Smooth muscle cell (in vitro differentiated cells): ENCODE results near the gene HCN2. TPM values are rescaled to one million over a fixed set of nuclear protein-coding genes. Genes with fewer than 3 reads are reported as not detected.

Source experiments
- DNase-seq: peaks from one replicate; lab custom pipeline; 2025; ENCODE audit not compliant: unreplicated experiment; lab: John Stamatoyannopoulos, UW
- H2AFZ ChIP-seq: fragments of 200-600 bp; sonication (generic); 2 replicates; pipeline ENCODE4 v1.6.0; 2016; ENCODE audit warnings: antibody characterized with exemption, low read depth, mild to moderate bottlenecking
- H3F3A ChIP-seq: fragments of 200-600 bp; sonication (generic); 2 replicates; pipeline ENCODE4 v1.6.0; 2017; ENCODE audit warnings: antibody characterized with exemption, low read depth
- H3K27ac ChIP-seq: fragments of 200-600 bp; sonication (generic); 2 replicates; pipeline ENCODE4 v1.5.1; 2016; ENCODE audit warnings: low read depth, mild to moderate bottlenecking
- H3K27me3 ChIP-seq: fragments of 200-600 bp; sonication (generic); 2 replicates; pipeline ENCODE4 v1.6.1; 2016; ENCODE audit warnings: low read depth, mild to moderate bottlenecking
- H3K36me3 ChIP-seq: fragments of 200-600 bp; sonication (generic); 2 replicates; pipeline ENCODE4 v1.5.1; 2016; ENCODE audit warnings: low read depth
- H3K4me1 ChIP-seq: fragments of 200-600 bp; sonication (generic); 2 replicates; pipeline ENCODE4 v1.5.1; 2016; ENCODE audit warnings: low read depth
- H3K4me2 ChIP-seq: fragments of 200-600 bp; sonication (generic); 2 replicates; pipeline ENCODE4 v1.6.0; 2016; ENCODE audit warnings: mild to moderate bottlenecking
- H3K4me3 ChIP-seq: fragments of 200-600 bp; sonication (generic); 2 replicates; pipeline ENCODE4 v1.5.1; 2016; ENCODE audit warnings: mild to moderate bottlenecking
- H3K79me2 ChIP-seq: fragments of 200-600 bp; sonication (generic); 2 replicates; pipeline ENCODE4 v1.6.0; 2016; ENCODE audit warnings: low read depth, mild to moderate bottlenecking
- H3K9ac ChIP-seq: fragments of 200-600 bp; sonication (generic); 2 replicates; pipeline ENCODE4 v1.6.0; 2016; ENCODE audit warnings: low read depth
- H3K9me3 ChIP-seq: fragments of 200-600 bp; sonication (generic); replicated peaks from 2 replicates; pipeline ENCODE4 v1.5.1; 2016; ENCODE audit warnings: low read depth
- H4K20me1 ChIP-seq: fragments of 200-600 bp; sonication (generic); 2 replicates; pipeline ENCODE4 v1.6.0; 2016; ENCODE audit warnings: low read depth
- CTCF ChIP-seq: fragments of 200-600 bp; sonication (generic); IDR thresholded peaks from 2 replicates; pipeline ENCODE4 v1.5.1; 2017; ENCODE audit warnings: borderline replicate concordance, mild to moderate bottlenecking, antibody characterized with exemption; ENCODE audit not compliant: insufficient read depth, poor library complexity, severe bottlenecking
- WGBS: methylation state at CpG from one replicate; pipeline ENCODE4 v1.1.7; 2016; ENCODE audit warnings: low lambda C conversion rate; 5-methylcytosine and 5-hydroxymethylcytosine counted together
- polyA plus RNA-seq: library from polyadenylated mRNA; unstranded; fragments of >200 nt; fragmentation: Nextera tagmentation; extraction: Ambion mirVana; gene quantifications from 2 replicates; pipeline ENCODE4 v1.2.1, GENCODE V29; 2016
- total RNA-seq: library from RNA; depleted of rRNA; stranded (reverse); fragments of >200 nt; gene quantifications from 2 replicates; pipeline ENCODE4 v1.2.3, GENCODE V29; 2014

Gene HCN2
- total and polyA plus RNA-seq, 2 experiments from 2014 or later = 0.49 to 0.81 TPM

- no peaks in the 10 kb centered on the region for H3K36me3 ChIP-seq
- H2AFZ ChIP-seq = no peak overlapping the region
- H3F3A ChIP-seq = peaks cover 6% of the 10 kb centered on the region
- H3K4me1 ChIP-seq = peaks cover 2% of the 10 kb centered on the region
- H3K9me3 ChIP-seq = no peaks in the 10 kb centered on the region
- H3K4me2 ChIP-seq = no peak overlapping the region
- no peak overlapping the region for H3K27ac ChIP-seq
- no peaks in the 10 kb centered on the region for H3K27me3 ChIP-seq
- peaks cover 96% of the 10 kb centered on the region for H3K79me2 ChIP-seq
- H4K20me1 ChIP-seq = peaks cover 99% of the 10 kb centered on the region
- 90% methylated on average over 17 of the region's 17 CpGs for WGBS
- no peak overlapping the region for H3K9ac ChIP-seq
- no peak for DNase-seq
- no peak overlapping the region for H3K4me3 ChIP-seq
- TF ChIP-seq CTCF = no peak
Observed at GRCh38 chr19:655691-656090, 66.0 kb downstream of the HCN2 start.

GRCh38 chr19:656751-657559, 67.3 kb downstream of the HCN2 start:
- H2AFZ ChIP-seq = no peak overlapping the region
- no peaks in the 10 kb centered on the region for H3K9me3 ChIP-seq
- 97% methylated on average over 33 of the region's 43 CpGs for WGBS
- no peak overlapping the region for H3K4me3 ChIP-seq
- peaks cover 96% of the 10 kb centered on the region for H3K79me2 ChIP-seq
- H3K9ac ChIP-seq = no peak overlapping the region
- DNase-seq = no peak
- no peak overlapping the region for H3K4me2 ChIP-seq
- peaks cover 15% of the 10 kb centered on the region for H3K4me1 ChIP-seq
- TF ChIP-seq CTCF = no peak
- H3K36me3 ChIP-seq = no peaks in the 10 kb centered on the region
- H3K27ac ChIP-seq = no peak overlapping the region
- peaks cover 99% of the 10 kb centered on the region for H4K20me1 ChIP-seq
- no peaks in the 10 kb centered on the region for H3K27me3 ChIP-seq
- peaks cover 8% of the 10 kb centered on the region for H3F3A ChIP-seq

GRCh38 chr19:657611-658010, 67.9 kb downstream of the HCN2 start:
- Histone ChIP-seq H3F3A (peaks cover 8% of the 10 kb centered on the region), H3K9ac (no peak overlapping the region), H2AFZ (no peak overlapping the region), H3K4me3 (no peak overlapping the region), H3K4me2 (no peak overlapping the region), H3K9me3 (no peaks in the 10 kb centered on the region), H3K79me2 (peaks cover 96% of the 10 kb centered on the region), H4K20me1 (peaks cover 99% of the 10 kb centered on the region), H3K27ac (no peak overlapping the region), H3K27me3 (no peaks in the 10 kb centered on the region), H3K36me3 (no peaks in the 10 kb centered on the region), H3K4me1 (peaks cover 15% of the 10 kb centered on the region)
- WGBS = 93% methylated on average over 19 of the region's 19 CpGs
- DNase-seq = no peak
- TF ChIP-seq CTCF = no peak
